Activated gamma-delta T cell treated with anti-CD3 and anti-CD28 coated beads, Interleukin-2, amount 50 U/mL, for 16 hours (primary cell): ENCODE measurements around the gene ARID3C.

Experiments
- DNase-seq: peaks from one replicate; pipeline ENCODE4 v3.0.0-alpha.2; 2020; ENCODE audit warnings: low read depth

The ARID3C gene

DNA sequence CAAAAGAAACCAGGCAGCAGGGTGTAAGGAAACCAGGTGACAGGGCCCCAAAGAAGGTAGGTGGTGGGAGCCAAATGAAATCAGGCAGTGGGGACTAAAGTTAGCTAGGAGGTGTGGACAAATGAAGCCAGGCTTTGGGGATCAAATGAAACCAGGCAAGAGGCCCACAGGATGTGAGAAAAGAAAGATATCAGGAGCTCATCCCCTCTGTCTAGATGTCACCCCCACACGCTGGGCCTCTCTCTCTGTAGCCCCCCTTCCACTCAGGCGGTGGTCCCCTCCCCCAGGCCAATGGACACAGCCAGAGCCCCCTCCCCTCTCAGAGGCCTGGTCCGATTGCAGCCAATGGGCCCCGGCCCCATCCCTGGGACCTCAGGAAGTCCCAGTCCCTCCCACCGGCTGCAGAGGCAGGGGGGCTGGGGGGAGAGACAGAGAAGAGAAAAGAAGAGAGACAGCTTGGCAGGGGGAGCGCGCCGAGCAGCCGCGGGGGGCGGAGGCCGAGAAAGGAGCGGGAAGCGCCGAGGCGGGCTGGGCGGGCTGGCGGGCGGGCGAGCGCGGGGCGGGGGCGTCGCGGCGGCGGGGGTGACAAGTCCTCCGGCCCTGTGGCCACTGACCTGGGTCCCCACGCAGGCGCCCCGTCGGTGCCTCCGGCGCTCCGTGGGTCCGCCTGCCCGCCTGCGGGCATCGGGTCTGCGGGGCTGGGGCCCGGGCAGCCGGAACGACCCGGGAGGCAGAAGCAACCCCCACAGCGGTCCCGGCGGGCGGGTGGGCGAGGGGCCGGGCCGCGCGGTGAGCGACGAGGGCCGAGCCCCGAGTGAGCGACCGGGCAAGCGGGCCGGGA is 51.2 kb downstream of the ARID3C start:
- no peak for DNase-seq

- DNase-seq, result no peak
Measured at GRCh38 chr9:34576597-34577399, 52.1 kb downstream of the ARID3C start.

DNA sequence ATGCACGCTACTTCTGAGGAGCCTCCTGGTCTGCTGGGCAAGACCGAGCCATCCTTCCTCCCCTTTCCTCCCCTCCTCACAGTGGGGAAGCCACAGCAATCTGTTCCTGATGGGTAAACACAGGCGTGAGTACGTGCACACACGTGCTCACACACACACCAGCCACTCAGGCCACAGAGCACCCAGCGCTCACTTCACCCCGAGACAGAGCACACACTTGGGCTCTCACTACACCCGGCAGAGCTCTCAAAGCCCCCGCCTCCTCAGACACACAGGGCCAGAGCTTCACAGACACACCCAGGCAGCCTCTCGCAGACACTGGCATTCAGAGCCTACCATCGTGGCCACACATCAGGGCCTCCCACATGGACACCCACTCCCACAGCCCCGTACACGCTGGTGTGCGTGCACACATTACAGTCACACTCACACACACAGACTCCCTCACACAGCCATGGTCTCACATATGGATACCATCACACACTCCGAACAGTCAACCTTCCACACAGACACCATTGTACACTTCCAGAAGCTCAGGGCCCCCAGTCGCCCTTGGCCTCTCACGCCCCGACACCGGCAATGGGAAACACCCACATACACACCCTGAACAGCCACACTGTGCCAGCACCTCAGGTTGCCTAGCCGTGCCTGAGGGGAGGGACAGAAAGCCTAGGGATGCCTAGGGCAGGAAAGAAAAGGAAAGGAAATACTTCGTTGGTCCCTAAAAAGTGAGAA is 52.8 kb downstream of the ARID3C start:
- DNase-seq, result no peak

DNA sequence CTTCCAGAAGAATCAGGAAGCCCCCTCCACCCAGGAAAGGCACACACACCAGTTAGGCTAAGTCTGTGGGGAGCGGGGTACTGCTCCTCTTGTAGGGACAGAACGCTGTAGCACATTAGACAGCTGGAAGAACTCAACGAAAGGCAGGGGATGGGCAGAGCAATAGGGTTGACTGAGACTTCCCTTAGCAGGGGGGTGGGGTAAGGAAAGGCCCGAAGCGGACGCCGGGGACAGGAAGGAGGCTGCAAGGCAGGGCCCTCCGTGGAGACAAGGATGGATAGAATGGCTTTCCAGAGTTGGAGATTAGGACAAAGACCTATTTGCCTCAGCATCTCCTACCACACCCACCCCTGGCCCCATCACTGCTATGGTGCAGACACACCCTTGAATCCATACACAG is 53.6 kb downstream of the ARID3C start:
- no peak for DNase-seq

GRCh38 chr9:34574571-34574970 is 54.3 kb downstream of the ARID3C start:
- DNase-seq, result no peak

DNA sequence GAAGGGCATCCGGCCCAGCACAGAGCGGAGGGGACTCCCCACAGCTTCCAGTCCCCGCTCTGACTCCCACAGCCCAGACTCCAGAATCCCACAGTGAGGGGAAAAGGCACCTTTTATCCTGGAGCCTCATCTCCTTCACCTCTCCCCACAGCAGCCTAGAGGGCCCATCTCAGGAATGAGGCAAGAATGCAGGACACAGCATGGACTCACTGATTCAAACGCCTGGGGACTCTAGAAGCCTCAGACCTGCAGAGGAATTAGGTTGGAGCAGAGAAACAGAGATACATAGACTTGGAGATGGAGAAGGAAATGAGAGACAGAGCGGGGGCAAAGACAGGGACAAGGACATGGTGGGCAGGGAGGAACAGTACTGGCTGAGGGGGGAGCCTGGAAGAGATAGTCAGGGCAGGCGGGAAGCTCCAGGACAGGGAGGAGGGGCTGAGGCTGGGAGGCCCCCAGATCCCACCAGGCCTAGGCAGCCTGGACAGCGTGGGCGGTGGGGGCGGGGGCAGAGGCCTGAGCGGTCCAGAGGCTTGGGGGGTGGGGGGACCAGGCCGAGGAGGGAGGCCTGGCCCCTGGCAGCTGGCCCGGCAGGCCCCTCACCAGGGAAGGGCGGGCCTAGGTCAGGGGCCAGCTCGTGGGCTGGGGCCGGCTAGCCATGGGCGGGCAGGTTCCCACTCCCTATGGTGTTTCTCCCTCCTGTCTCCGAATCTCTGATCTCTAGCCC is 55.1 kb downstream of the ARID3C start:
- no peak for DNase-seq

- DNase-seq, result no peak
Measured at GRCh38 chr9:34572628-34573027, 56.2 kb downstream of the ARID3C start.

DNA sequence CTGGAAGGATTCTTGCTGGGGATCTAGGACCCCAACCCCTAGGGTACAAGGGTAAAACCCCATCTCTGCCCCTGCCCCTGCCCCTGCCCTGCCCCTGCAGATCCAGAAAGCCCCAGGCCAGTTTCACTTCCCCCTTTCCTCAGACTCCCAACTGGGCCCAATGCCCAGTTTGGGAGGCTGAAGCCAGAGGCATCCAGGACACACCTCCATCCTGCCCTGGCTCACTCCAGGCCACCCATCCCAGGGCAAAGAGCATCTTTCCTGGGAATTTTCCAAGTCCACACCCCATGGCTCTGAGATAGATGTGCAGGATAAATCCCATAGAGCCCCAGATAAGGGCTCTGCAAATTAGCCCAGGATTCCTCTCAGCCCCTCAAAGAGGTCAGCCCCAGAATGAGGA is 56.8 kb downstream of the ARID3C start:
- DNase-seq, result no peak

DNA sequence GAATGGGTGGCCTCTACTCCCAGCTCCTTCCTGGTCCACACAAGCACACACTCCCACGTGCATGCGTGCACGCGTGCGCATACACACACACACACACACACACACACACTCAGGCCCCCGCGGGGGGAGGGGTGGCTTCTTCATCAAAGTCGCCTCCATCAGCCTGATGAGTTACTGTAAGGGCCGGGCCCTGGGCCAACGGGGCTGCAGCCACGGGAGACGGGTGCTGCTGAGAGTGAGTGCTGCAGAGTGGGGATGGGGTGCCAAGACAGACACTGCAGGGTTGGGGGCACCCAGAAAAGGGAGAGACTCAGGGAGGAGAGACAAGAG is 57.4 kb downstream of the ARID3C start:
- DNase-seq, result no peak
